K562 (cell line): ENCODE measurements around the gene ATP5PO. TPM values are rescaled to one million over a fixed set of nuclear protein-coding genes. Genes with fewer than 3 reads are reported as not detected.

Source experiments
- ATF3 ChIP-seq, 2 experiments: fragments of 450-650 bp in 1 of 2; sonication (generic) in 1 of 2; formaldehyde crosslinking in 1 of 2; IDR thresholded peaks in 1 of 2; conservative IDR thresholded peaks in 1 of 2; 2 replicates each; pipeline versions ENCODE4 v1.6.1 to v1.8.1; 2016 to 2023; ENCODE audit warnings: mild to moderate bottlenecking in 2 of 2, moderate library complexity in 2 of 2, inconsistent platforms in 1 of 2, missing genetic modification reagents in 1 of 2
- CREM ChIP-seq: IDR thresholded peaks from 2 replicates; pipeline ENCODE4 v1.6.1; 2014; ENCODE audit warnings: antibody characterized with exemption, low read depth
- DPF2 ChIP-seq: fragments of 450-650 bp; IDR thresholded peaks from 2 replicates; pipeline ENCODE4 v1.6.1; 2016
- EGR1 ChIP-seq: fragments of 450-650 bp; conservative IDR thresholded peaks from 2 replicates; pipeline ENCODE4 v1.6.1; 2017; ENCODE audit warnings: mild to moderate bottlenecking
- MAX ChIP-seq: sonication (generic); formaldehyde crosslinking; IDR thresholded peaks from 2 replicates; pipeline ENCODE4 v1.9.0; 2022; ENCODE audit warnings: mild to moderate bottlenecking, missing genetic modification reagents
- MLLT1 ChIP-seq, 2 experiments: fragments of 450-650 bp; IDR thresholded peaks; 2 replicates each; pipeline ENCODE4 v1.6.1; 2016
- PHF20 ChIP-seq: fragments of 450-650 bp; IDR thresholded peaks from 2 replicates; pipeline ENCODE4 v1.6.1; 2018; ENCODE audit not compliant: partially characterized antibody
- POLR2A ChIP-seq: fragments of 450-650 bp; conservative IDR thresholded peaks from 2 replicates; pipeline ENCODE4 v1.6.1; 2016
- RB1 ChIP-seq: fragments of 450-650 bp; IDR thresholded peaks from 2 replicates; pipeline ENCODE4 v1.6.1; 2017; ENCODE audit warnings: low read depth, mild to moderate bottlenecking
- RREB1 ChIP-seq: fragments of 250-450 bp; sonication (Bioruptor Pico); IDR thresholded peaks from 2 replicates; pipeline ENCODE4 v1.4.0; 2020
- SIN3B ChIP-seq: fragments of 450-650 bp; IDR thresholded peaks from 2 replicates; pipeline ENCODE4 v1.6.1; 2017; ENCODE audit warnings: low read depth, mild to moderate bottlenecking, moderate library complexity
- TEAD1 ChIP-seq, 2 experiments: fragments of 450-650 bp in 1 of 2; sonication (generic) in 1 of 2; formaldehyde crosslinking; IDR thresholded peaks; 2 replicates each; pipeline versions ENCODE4 v1.4.0 to v1.8.0; 2020 to 2022; ENCODE audit warnings: mild to moderate bottlenecking in 2 of 2, missing genetic modification reagents in 1 of 2
- ZNF592 ChIP-seq: fragments of 450-650 bp; IDR thresholded peaks from 2 replicates; pipeline ENCODE4 v1.6.1; 2017; ENCODE audit warnings: antibody characterized with exemption, mild to moderate bottlenecking
- ZNF830 ChIP-seq: fragments of 250-450 bp; sonication (Bioruptor Pico); IDR thresholded peaks from 2 replicates; pipeline ENCODE4 v1.5.0; 2021; ENCODE audit warnings: mild to moderate bottlenecking
- polyA plus RNA-seq, 8 experiments: library from polyadenylated mRNA; depleted of rRNA in 4 of 8; stranded (reverse) in 5 of 8; unstranded in 3 of 8; fragments of >200 nt; fragmentation: Nextera tagmentation in 2 of 8; fragmentation: Illumina TruSeq in 1 of 8; extraction: Ambion mirVana in 2 of 8; extraction: Trizol in 1 of 8; gene quantifications; 2 replicates each; pipeline versions ENCODE4 v1.2.1 to v1.2.3, GENCODE V29; 2011 to 2014; ENCODE audit warnings: inconsistent platforms in 1 of 8, missing spikeins in 1 of 8
- total RNA-seq, 7 experiments: library from RNA; depleted of rRNA in 6 of 7; stranded (reverse); fragments of >200 nt in 6 of 7; fragmentation: Illumina TruSeq in 2 of 7; extraction: Trizol in 2 of 7; gene quantifications; 2 replicates each; pipeline versions ENCODE4 v1.2.1 to v1.2.3, GENCODE V29; 2011 to 2021; ENCODE audit warnings: low replicate concordance in 1 of 7

Gene ATP5PO
- total and polyA plus RNA-seq, 9 of the 15 experiments (the other 6 are each of a cell fraction or from before 2014, with no cell fraction given): 367 to 2,722 (median 808) TPM

GRCh38 chr21:33915368-33916199 is at the start of gene ATP5PO (continued):
- peak; percentile 77; the same call in 1 of the 2 replicates for TF ChIP-seq RREB1 (CRISPR knock-in tag)
- peak; percentile 98 for TF ChIP-seq EGR1
- TF ChIP-seq DPF2: peak; percentile 27; the same call in 1 of the 2 replicates
- TF ChIP-seq RB1: peak; percentile 74; the same call in 1 of the 2 replicates
- TF ChIP-seq MLLT1 (IDR thresholded peaks at IDR 0.05): peak in 1 of 2 experiments; percentile 53; a peak in 1 of 4 replicates
- TF ChIP-seq ZNF592: no peak; the same call in 1 of the 2 replicates
- TF ChIP-seq POLR2A: peak; percentile 99
- TF ChIP-seq TEAD1 (CRISPR knock-in tag; IDR thresholded peaks at IDR 0.05): peak in 1 of 2 experiments; percentile 79; a peak in 1 of 4 replicates
- TF ChIP-seq PHF20: peak; percentile 80
- TF ChIP-seq CREM: peak; percentile 88
- TF ChIP-seq ATF3 (IDR thresholded peaks at IDR 0.05): peak; percentile 42; the same call in 1 of the 2 replicates
- peak; percentile 55; the same call in 1 of the 2 replicates for TF ChIP-seq ATF3 (CRISPR knock-in tag; conservative IDR thresholded peaks at IDR 0.05)
- TF ChIP-seq MAX (CRISPR knock-in tag): peak; percentile 65
- 0 out of 2 replicates have a peak, but pooled peaks have one; percentile 44 for TF ChIP-seq ZNF830 (CRISPR knock-in tag)
- TF ChIP-seq SIN3B: peak; percentile 81
